CD8-positive, alpha-beta memory T cell (primary cell): ENCODE data around the gene P4HTM. TPM values are rescaled to one million over a fixed set of nuclear protein-coding genes. Genes with fewer than 3 reads are reported as not detected.

Experiments used
- CTCF ChIA-PET: fragments of 350-600 bp; sonication (Branson Sonifier 250); formaldehyde crosslinking; loops from one replicate; lab custom pipeline; 2021; ENCODE audit warnings: antibody characterized with exemption; lab: Charles Lee
- POLR2A ChIA-PET: fragments of 350-600 bp; sonication (Branson Sonifier 250); formaldehyde crosslinking; loops from one replicate; lab custom pipeline; 2021; ENCODE audit warnings: antibody characterized with exemption; lab: Charles Lee
- DNase-seq, 5 donors: peaks; one replicate each; pipeline versions ENCODE4 v3.0.0 to v3.0.0-alpha.2; 2020 to 2022; ENCODE audit warnings: mixed read lengths in 1 of 5
- H3K27ac ChIP-seq: one replicate; pipeline ENCODE4 v1.7.0; 2013; ENCODE audit warnings: low read depth, mild to moderate bottlenecking, low read length, moderate library complexity
- H3K27me3 ChIP-seq: 2 replicates; pipeline ENCODE4 v1.7.0; 2013; ENCODE audit warnings: low read length, mild to moderate bottlenecking; ENCODE audit not compliant: insufficient read depth, poor library complexity, severe bottlenecking
- H3K36me3 ChIP-seq: 2 replicates; pipeline ENCODE4 v1.7.0; 2013; ENCODE audit warnings: mild to moderate bottlenecking, low read length, moderate library complexity; ENCODE audit not compliant: insufficient read depth
- H3K4me1 ChIP-seq: 2 replicates; pipeline ENCODE4 v1.7.0; 2013; ENCODE audit warnings: mild to moderate bottlenecking, low read length, moderate library complexity; ENCODE audit not compliant: insufficient read depth
- H3K4me3 ChIP-seq: 2 replicates; pipeline ENCODE4 v1.7.0; 2013; ENCODE audit warnings: mild to moderate bottlenecking, low read length
- H3K9me3 ChIP-seq: 2 replicates; pipeline ENCODE4 v1.7.0; 2013; ENCODE audit warnings: mild to moderate bottlenecking, low read length
- H3K27ac Mint-ChIP-seq, 8 donors: one replicate each; pipeline ENCODE4 v1.8.0; 2020 to 2021; ENCODE audit warnings: mixed read lengths in 8 of 8, mild to moderate bottlenecking in 6 of 8, inconsistent platforms in 3 of 8, moderate library complexity in 3 of 8
- H3K27me3 Mint-ChIP-seq, 2 donors: one replicate each; pipeline ENCODE4 v1.8.0; 2020 to 2021; ENCODE audit warnings: mixed read lengths in 2 of 2, mild to moderate bottlenecking in 1 of 2, moderate library complexity in 1 of 2
- H3K36me3 Mint-ChIP-seq, 3 donors: one replicate each; pipeline ENCODE4 v1.8.0; 2020 to 2021; ENCODE audit warnings: mixed read lengths in 3 of 3, inconsistent platforms in 1 of 3, mild to moderate bottlenecking in 1 of 3
- H3K4me1 Mint-ChIP-seq, 3 donors: one replicate each; pipeline ENCODE4 v1.8.0; 2020 to 2021; ENCODE audit warnings: mixed read lengths in 3 of 3, inconsistent platforms in 1 of 3, mild to moderate bottlenecking in 1 of 3
- H3K4me3 Mint-ChIP-seq, 7 donors: one replicate each; pipeline ENCODE4 v1.8.0; 2020 to 2021; ENCODE audit warnings: mixed read lengths in 7 of 7, mild to moderate bottlenecking in 6 of 7, moderate library complexity in 4 of 7, inconsistent platforms in 2 of 7
- H3K9me3 Mint-ChIP-seq, 5 donors: one replicate each; pipeline ENCODE4 v1.8.0; 2020 to 2022; ENCODE audit warnings: mixed read lengths in 5 of 5, mild to moderate bottlenecking in 3 of 5, moderate library complexity in 2 of 5, inconsistent platforms in 1 of 5
- polyA plus RNA-seq: library from polyadenylated mRNA; unstranded; fragments of 300-500 nt; fragmentation: Illumina TruSeq; gene quantifications from one replicate; pipeline ENCODE4 v1.2.3, GENCODE V29; 2021
- total RNA-seq, 2 experiments: library from RNA; stranded (reverse); gene quantifications; one replicate each; pipeline ENCODE4 v1.2.3, GENCODE V29; 2021

P4HTM gene
- total and polyA plus RNA-seq, 3 experiments from 2014 or later = 28.6 to 35.0 (median 33.0) TPM

GRCh38 chr3:48985831-48986376 lies 4.1 kb upstream of the P4HTM start:
- POLR2A ChIA-PET = no interaction called here
- CTCF ChIA-PET = interaction anchor here (1.1 to 7.4 kb wide), 5 partner anchors 21 to 171 kb away, joined by 3 to 109 read pairs (median 6); partner anchors contain the start of genes IMPDH2, QRICH1 and WDR6
- H3K4me1 Mint-ChIP-seq = peaks cover 16 to 22% (median 17%) of the 10 kb centered on the region in 3 donors

DNA sequence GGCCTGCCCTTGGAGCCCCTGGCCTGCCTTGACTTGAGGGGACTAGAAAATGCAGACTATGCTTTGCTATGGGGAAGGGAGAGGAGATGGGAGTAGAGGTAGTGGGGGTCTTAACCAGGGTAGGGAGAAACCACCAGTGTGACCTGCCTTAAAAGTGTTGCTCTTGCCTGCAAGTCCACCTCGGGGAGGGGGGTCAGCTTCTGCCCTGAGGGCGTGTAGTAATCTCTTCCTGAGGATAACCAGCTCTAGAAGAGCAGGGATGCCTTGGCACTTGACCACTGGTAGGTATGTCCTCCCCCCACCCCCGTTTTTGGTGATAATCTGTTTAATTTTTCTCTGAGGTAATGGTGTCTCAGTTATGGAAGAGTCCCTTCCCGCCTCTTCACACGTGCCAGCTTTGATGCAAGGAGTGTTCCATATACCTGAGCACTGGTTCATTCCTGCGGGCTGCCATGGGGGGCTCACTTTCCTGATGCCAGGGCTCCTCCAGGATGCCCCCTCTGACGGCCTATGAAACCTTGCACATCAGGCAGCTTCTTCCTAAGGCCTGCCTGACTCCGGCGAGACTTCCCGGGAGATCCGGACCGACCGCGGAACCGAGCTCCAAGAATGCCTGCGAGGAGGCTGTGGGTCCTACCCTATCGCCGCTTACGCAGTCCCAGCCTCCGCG lies 780 bp upstream of the P4HTM start:
- Mint-ChIP-seq H3K36me3 (peaks cover 0 to 40% (median 2%) of the 10 kb centered on the region in 3 donors), H3K9me3 (no peaks in the 10 kb centered on the region), H3K27me3 (no peaks in the 10 kb centered on the region), H3K4me1 (peaks cover 32 to 48% (median 43%) of the 10 kb centered on the region in 3 donors), H3K4me3 (peak overlapping the region; percentile 91 to 96 (median 92)), H3K27ac (peak overlapping the region; percentile 84 to 99 (median 90))
- ChIA-PET POLR2A (interaction anchor here (0.5 to 4.4 kb wide), 15 partner anchors 15 to 500 kb away, joined by 3 to 45 read pairs (median 5); partner anchors contain the start of genes DALRD3, IMPDH2, NDUFAF3 and QRICH1), CTCF (interaction anchor here (0.7 to 7.4 kb wide), 12 partner anchors 10 to 168 kb away, joined by 3 to 109 read pairs (median 5); partner anchors contain the start of genes DALRD3, IMPDH2, NDUFAF3 and QRICH1)
- DNase-seq = no peak
- Histone ChIP-seq H3K4me1 (peaks cover 22% of the 10 kb centered on the region), H3K27me3 (no peaks in the 10 kb centered on the region), H3K9me3 (no peaks in the 10 kb centered on the region), H3K27ac (peak overlapping the region; percentile 75), H3K4me3 (peak overlapping the region; percentile 88), H3K36me3 (no peaks in the 10 kb centered on the region)

More at GRCh38 chr3:48985831-48986376, 4.1 kb upstream of the P4HTM start:
- Histone ChIP-seq H3K4me3 (no peak overlapping the region), H3K27me3 (no peaks in the 10 kb centered on the region), H3K9me3 (no peaks in the 10 kb centered on the region), H3K4me1 (peaks cover 8% of the 10 kb centered on the region), H3K27ac (no peak overlapping the region), H3K36me3 (peaks cover 23% of the 10 kb centered on the region)
- DNase-seq = no peak
- Mint-ChIP-seq H3K36me3 (peaks cover 0 to 59% (median 6%) of the 10 kb centered on the region in 3 donors), H3K27ac (peak overlapping the region in 5 of 8 donors; percentile 18 to 69 (median 35)), H3K27me3 (no peaks in the 10 kb centered on the region), H3K9me3 (no peaks in the 10 kb centered on the region), H3K4me3 (peak overlapping the region in 1 of 7 donors; percentile 5)

GRCh38 chr3:48990636-48991469 lies 812 bp downstream of the P4HTM start:
- Histone ChIP-seq H3K4me1 (peaks cover 22% of the 10 kb centered on the region), H3K27ac (peak overlapping the region; percentile 75), H3K4me3 (peak overlapping the region; percentile 88), H3K9me3 (no peaks in the 10 kb centered on the region), H3K27me3 (no peaks in the 10 kb centered on the region), H3K36me3 (no peaks in the 10 kb centered on the region)
- Mint-ChIP-seq H3K4me3 (peak overlapping the region; percentile 90 to 99 (median 94)), H3K36me3 (peaks cover 0 to 35% (median 2%) of the 10 kb centered on the region in 3 donors), H3K27me3 (no peaks in the 10 kb centered on the region), H3K27ac (peak overlapping the region; percentile 88 to 98 (median 92)), H3K4me1 (peaks cover 35 to 57% (median 51%) of the 10 kb centered on the region in 3 donors), H3K9me3 (no peaks in the 10 kb centered on the region)
- ChIA-PET POLR2A (interaction anchor here (1.0 to 4.4 kb wide), 7 partner anchors 12 to 103 kb away, joined by 3 to 45 read pairs (median 5); partner anchors contain the start of genes IMPDH2, NDUFAF3, QRICH1 and WDR6), CTCF (interaction anchor here (0.8 to 7.4 kb wide), 7 partner anchors 16 to 39 kb away, joined by 3 to 109 read pairs (median 5); partner anchors contain the start of genes IMPDH2, NDUFAF3 and WDR6)
- DNase-seq = peak in 4 of 5 donors; percentile 14 to 29 (median 21)

DNA sequence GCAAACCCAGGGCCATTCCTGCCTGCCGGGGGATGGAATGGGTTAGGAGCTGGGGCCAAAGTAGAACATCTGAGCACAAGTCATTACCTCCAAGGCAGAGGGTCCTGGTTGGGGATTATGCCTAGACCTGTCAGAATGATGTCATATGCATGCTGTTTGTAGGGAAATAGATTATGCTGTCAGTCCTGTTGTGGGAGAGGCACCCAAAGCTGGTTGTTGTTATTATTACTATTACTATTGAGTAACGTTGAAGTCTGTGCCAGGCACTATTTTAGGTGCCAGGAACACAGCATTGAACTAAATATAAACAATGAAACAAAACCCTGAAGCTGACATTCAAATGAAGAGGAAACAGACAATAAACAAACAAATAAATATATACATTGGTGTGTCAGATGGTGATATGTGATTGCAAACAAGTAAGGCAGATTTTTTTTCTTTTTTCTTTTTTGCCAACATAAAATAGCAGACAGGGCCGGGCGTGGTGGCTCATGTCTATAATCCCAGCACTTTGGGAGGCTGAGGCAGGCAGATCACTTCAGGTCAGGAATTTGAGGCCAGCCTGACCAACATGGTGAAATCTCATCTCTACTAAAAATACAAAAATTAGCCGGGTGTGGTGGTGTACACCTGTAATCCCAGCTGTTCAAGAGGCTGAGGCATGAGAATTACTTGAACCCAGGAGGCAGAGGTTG lies 2.0 kb downstream of the P4HTM start:
- Histone ChIP-seq H3K4me1 (peaks cover 22% of the 10 kb centered on the region), H3K36me3 (no peaks in the 10 kb centered on the region), H3K27me3 (no peaks in the 10 kb centered on the region), H3K4me3 (peak overlapping the region; percentile 88), H3K27ac (no peak overlapping the region), H3K9me3 (no peaks in the 10 kb centered on the region)
- DNase-seq = no peak
- Mint-ChIP-seq H3K9me3 (no peaks in the 10 kb centered on the region), H3K27me3 (no peaks in the 10 kb centered on the region), H3K4me3 (peak overlapping the region; percentile 90 to 99 (median 94)), H3K36me3 (peaks cover 0 to 35% (median 2%) of the 10 kb centered on the region in 3 donors), H3K4me1 (peaks cover 35 to 57% (median 51%) of the 10 kb centered on the region in 3 donors), H3K27ac (peak overlapping the region; percentile 61 to 98 (median 88))
- POLR2A ChIA-PET = interaction anchor here (0.5 to 3.4 kb wide), 4 partner anchors 11 to 91 kb away, joined by 4 to 36 read pairs (median 4); partner anchors contain the start of genes IMPDH2 and WDR6
- CTCF ChIA-PET = interaction anchor here (0.8 to 7.4 kb wide), 4 partner anchors 15 to 30 kb away, joined by 4 to 109 read pairs (median 8); partner anchors contain the start of genes NDUFAF3 and WDR6

GRCh38 chr3:48993834-48994233 lies 3.8 kb downstream of the P4HTM start:
- DNase-seq = no peak
- peaks cover 0 to 38% (median 2%) of the 10 kb centered on the region in 3 donors for H3K36me3 Mint-ChIP-seq
- H3K4me3 Mint-ChIP-seq = no peak overlapping the region
- Histone ChIP-seq H3K4me1 (peaks cover 22% of the 10 kb centered on the region), H3K36me3 (no peaks in the 10 kb centered on the region), H3K27me3 (no peaks in the 10 kb centered on the region), H3K27ac (no peak overlapping the region), H3K4me3 (no peak overlapping the region), H3K9me3 (no peaks in the 10 kb centered on the region)
- H3K27me3 Mint-ChIP-seq = no peaks in the 10 kb centered on the region
- H3K27ac Mint-ChIP-seq = peak overlapping the region in 3 of 8 donors; percentile 15 to 96 (median 84)
- ChIA-PET CTCF (interaction anchor here (0.7 to 2.7 kb wide), 3 partner anchors 13 to 36 kb away, joined by 3 to 9 read pairs (median 4); partner anchors contain the start of genes NDUFAF3 and WDR6), POLR2A (no interaction called here)
- no peaks in the 10 kb centered on the region for H3K9me3 Mint-ChIP-seq
- peaks cover 33 to 48% (median 44%) of the 10 kb centered on the region in 3 donors for H3K4me1 Mint-ChIP-seq

DNA sequence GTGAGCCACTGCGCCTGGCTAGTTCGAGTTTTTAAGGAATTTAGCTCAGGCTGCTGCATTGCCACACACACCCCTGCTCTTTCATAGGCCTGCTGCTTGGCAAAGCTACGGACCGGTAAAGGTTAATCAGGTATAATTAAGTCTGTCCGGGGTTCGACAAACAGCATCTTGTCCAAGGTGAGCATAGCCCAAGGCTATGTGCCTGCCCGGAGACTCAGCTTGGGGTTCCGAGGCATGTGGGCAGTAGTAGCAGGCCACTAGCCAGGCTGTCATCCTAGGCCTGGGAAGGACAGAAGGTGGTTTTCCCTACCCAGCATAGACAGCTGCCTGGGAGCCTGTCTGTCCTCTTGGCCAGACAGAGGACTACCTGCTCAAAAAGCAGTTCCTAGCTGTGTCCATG lies 6.6 kb downstream of the P4HTM start:
- ChIA-PET CTCF (interaction anchor here (0.9 to 2.7 kb wide), 2 partner anchors 9 to 10 kb away, joined by 3 to 9 read pairs; partner anchors contain the start of gene WDR6), POLR2A (interaction anchor here (0.9 to 2.3 kb wide), 2 partner anchors 11 to 25 kb away, joined by 4 to 7 read pairs; partner anchors contain the start of genes NDUFAF3 and WDR6)
- H3K9me3 ChIP-seq = no peaks in the 10 kb centered on the region
- H3K27me3 Mint-ChIP-seq = no peaks in the 10 kb centered on the region
- no peak for DNase-seq
- H3K36me3 ChIP-seq = no peaks in the 10 kb centered on the region
- H3K27ac Mint-ChIP-seq = no peak overlapping the region
- H3K4me1 Mint-ChIP-seq = peaks cover 19 to 29% (median 27%) of the 10 kb centered on the region in 3 donors
- peaks cover 6% of the 10 kb centered on the region for H3K4me1 ChIP-seq
- no peak overlapping the region for H3K4me3 Mint-ChIP-seq
- H3K27ac ChIP-seq = no peak overlapping the region
- H3K9me3 Mint-ChIP-seq = no peaks in the 10 kb centered on the region
- no peaks in the 10 kb centered on the region for H3K27me3 ChIP-seq
- H3K36me3 Mint-ChIP-seq = peaks cover 0 to 29% (median 2%) of the 10 kb centered on the region in 3 donors
- H3K4me3 ChIP-seq = no peak overlapping the region
